ENCODE results near the gene EHMT1.
"Not testable (repeated sequence)": the region's sequence is repeated elsewhere in the genome, so short reads cannot be mapped to it uniquely, and the experiment has no call there.

EHMT1 gene

GRCh38 chr9:137722481-137722880 is 103.7 kb downstream of the EHMT1 start:
- H3K14ac ChIP-seq (ENCODE audit: low read length in 2 of 2) = peak overlapping the region in 1 of 2 experiments; percentile 87
- peaks cover 24% of the 10 kb centered on the region for H3K79me1 ChIP-seq (replicated peaks; ENCODE audit: low read length, poor library complexity, severe bottlenecking)
- H3K27ac ChIP-seq (ENCODE audit: low read length, poor library complexity, severe bottlenecking) = no peak overlapping the region
- H3K27me3 ChIP-seq (ENCODE audit: control insufficient read depth in 1 of 2, insufficient read depth in 1 of 2, low read length in 2 of 2) = no peaks in the 10 kb centered on the region
- H2BK5ac ChIP-seq (ENCODE audit: low read depth, low read length, poor library complexity, severe bottlenecking) = no peak overlapping the region
- peak overlapping the region; percentile 80 for H4K91ac ChIP-seq (ENCODE audit: low read length)
- WGBS = 94% methylated on average over 9 of the region's 10 CpGs
- H3K18ac ChIP-seq (ENCODE audit: low read depth in 1 of 2, low read length in 2 of 2) = peak overlapping the region in 1 of 2 experiments; percentile 77
- H3K4ac ChIP-seq (ENCODE audit: low read depth in 1 of 2, low read length in 2 of 2) = no peak overlapping the region
- H4K8ac ChIP-seq (ENCODE audit: low read length) = peak overlapping the region; percentile 86
- H2AFZ ChIP-seq (ENCODE audit: low read depth, low read length) = no peak overlapping the region
- peaks cover 19% of the 10 kb centered on the region for H3K4me1 ChIP-seq (ENCODE audit: control insufficient read depth, insufficient read depth, low read depth, low read length)
- H2BK15ac ChIP-seq (ENCODE audit: low read depth, poor library complexity, severe bottlenecking) = no peak overlapping the region
- H3K23ac ChIP-seq (ENCODE audit: low read length in 2 of 2) = peak overlapping the region in 1 of 2 experiments; percentile 40
- H3K36me3 ChIP-seq (ENCODE audit: control insufficient read depth in 1 of 2, insufficient read depth in 2 of 2, low read depth in 1 of 2, low read length in 2 of 2) = peaks cover 36 to 52% of the 10 kb centered on the region in 2 experiments
- H2BK120ac ChIP-seq (ENCODE audit: low read depth, low read length) = no peak overlapping the region
- no peak for DNase-seq
- H3K4me3 ChIP-seq (ENCODE audit: insufficient read depth in 1 of 2, low read depth in 1 of 2, low read length in 2 of 2) = peak overlapping the region in 1 of 2 experiments; percentile 33
- no peaks in the 10 kb centered on the region for H3K9me3 ChIP-seq (ENCODE audit: control insufficient read depth, low read length)
- H2AK5ac ChIP-seq (ENCODE audit: low read length, severe bottlenecking) = peak overlapping the region; percentile 75
- H3K9ac ChIP-seq (ENCODE audit: low read length) = no peak overlapping the region
- H3K4me2 ChIP-seq (ENCODE audit: low read length, poor library complexity, severe bottlenecking) = no peak overlapping the region
- peak overlapping the region in 1 of 2 experiments; percentile 77 for H2BK12ac ChIP-seq (ENCODE audit: low read length in 2 of 2)

- 89% methylated on average over 1 of the region's 13 CpGs for WGBS
Observed at GRCh38 chr9:137723356-137723755, 104.6 kb downstream of the EHMT1 start.

DNA sequence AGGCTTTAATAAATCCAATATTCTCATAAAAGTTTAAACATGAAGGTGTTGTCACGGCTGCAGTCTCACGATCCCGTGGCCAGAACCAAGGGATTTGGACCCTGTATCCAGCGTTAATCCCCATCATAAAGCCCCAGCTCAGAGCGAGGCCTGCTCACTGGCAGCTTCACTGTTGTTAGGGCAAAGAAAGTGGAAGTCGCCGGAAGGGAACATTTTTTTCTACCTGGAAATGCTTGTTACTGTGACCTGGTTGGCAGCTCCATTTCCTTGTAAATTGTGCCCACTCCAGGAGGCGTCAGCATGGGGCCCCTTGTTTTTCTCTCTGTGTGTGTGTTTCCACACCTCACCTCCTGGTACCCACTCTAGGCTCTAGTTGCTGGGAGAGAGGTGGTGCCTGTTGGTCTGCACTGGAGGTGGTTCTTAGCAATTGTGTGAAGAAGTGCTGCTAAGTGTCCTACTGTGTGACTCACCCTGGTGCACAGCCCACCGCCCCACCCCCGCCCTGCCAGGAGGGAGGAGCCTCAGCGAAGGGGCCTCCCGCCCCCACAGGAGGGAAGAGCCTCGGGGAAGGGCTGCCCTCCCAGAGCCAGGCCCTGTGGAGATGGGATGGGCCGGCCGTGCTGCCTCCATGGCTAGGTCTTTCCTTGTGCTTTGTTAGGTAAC is 105.1 kb downstream of the EHMT1 start:
- H3K9ac ChIP-seq (ENCODE audit: low read length) = no peak overlapping the region
- H2BK15ac ChIP-seq (ENCODE audit: low read depth, poor library complexity, severe bottlenecking) = no peak overlapping the region
- no peak overlapping the region for H2BK5ac ChIP-seq (ENCODE audit: low read depth, low read length, poor library complexity, severe bottlenecking)
- H3K79me1 ChIP-seq (replicated peaks; ENCODE audit: low read length, poor library complexity, severe bottlenecking) = peaks cover 33% of the 10 kb centered on the region
- peak overlapping the region; percentile 55 for H2AK5ac ChIP-seq (ENCODE audit: low read length, severe bottlenecking)
- H3K4me3 ChIP-seq (ENCODE audit: insufficient read depth in 1 of 2, low read depth in 1 of 2, low read length in 2 of 2) = no peak overlapping the region
- H2AFZ ChIP-seq (ENCODE audit: low read depth, low read length) = no peak overlapping the region
- peak overlapping the region in 1 of 2 experiments; percentile 88 for H3K14ac ChIP-seq (ENCODE audit: low read length in 2 of 2)
- H3K4me2 ChIP-seq (ENCODE audit: low read length, poor library complexity, severe bottlenecking) = no peak overlapping the region
- peak overlapping the region; percentile 33 for H4K8ac ChIP-seq (ENCODE audit: low read length)
- peaks cover 39 to 51% of the 10 kb centered on the region in 2 experiments for H3K36me3 ChIP-seq (ENCODE audit: control insufficient read depth in 1 of 2, insufficient read depth in 2 of 2, low read depth in 1 of 2, low read length in 2 of 2)
- H2BK120ac ChIP-seq (ENCODE audit: low read depth, low read length) = no peak overlapping the region
- peaks cover 21% of the 10 kb centered on the region for H3K4me1 ChIP-seq (ENCODE audit: control insufficient read depth, insufficient read depth, low read depth, low read length)
- H3K4ac ChIP-seq (ENCODE audit: low read depth in 1 of 2, low read length in 2 of 2) = peak overlapping the region in 1 of 2 experiments; percentile 28
- no peak overlapping the region for H4K91ac ChIP-seq (ENCODE audit: low read length)
- peak overlapping the region in 1 of 2 experiments; percentile 67 for H3K23ac ChIP-seq (ENCODE audit: low read length in 2 of 2)
- WGBS = 66% methylated on average over 13 of the region's 15 CpGs
- DNase-seq = peak; percentile 68
- H3K27ac ChIP-seq (ENCODE audit: low read length, poor library complexity, severe bottlenecking) = peak overlapping the region; percentile 14
- no peaks in the 10 kb centered on the region for H3K27me3 ChIP-seq (ENCODE audit: control insufficient read depth in 1 of 2, insufficient read depth in 1 of 2, low read length in 2 of 2)
- no peak overlapping the region for H3K18ac ChIP-seq (ENCODE audit: low read depth in 1 of 2, low read length in 2 of 2)
- peak overlapping the region in 1 of 2 experiments; percentile 25 for H2BK12ac ChIP-seq (ENCODE audit: low read length in 2 of 2)
- no peaks in the 10 kb centered on the region for H3K9me3 ChIP-seq (ENCODE audit: control insufficient read depth, low read length)

More at GRCh38 chr9:137723356-137723755, 104.6 kb downstream of the EHMT1 start:
- not testable (repeated sequence) for H2AFZ ChIP-seq (ENCODE audit: low read depth, low read length); H3K14ac ChIP-seq (ENCODE audit: low read length in 2 of 2); H3K9ac ChIP-seq (ENCODE audit: low read length); H3K4ac ChIP-seq (ENCODE audit: low read depth in 1 of 2, low read length in 2 of 2); H4K91ac ChIP-seq (ENCODE audit: low read length); H4K8ac ChIP-seq (ENCODE audit: low read length); H3K9me3 ChIP-seq (ENCODE audit: control insufficient read depth, low read length); H3K27me3 ChIP-seq (ENCODE audit: control insufficient read depth in 1 of 2, insufficient read depth in 1 of 2, low read length in 2 of 2); H2BK15ac ChIP-seq (ENCODE audit: low read depth, poor library complexity, severe bottlenecking); H3K4me2 ChIP-seq (ENCODE audit: low read length, poor library complexity, severe bottlenecking); H2BK5ac ChIP-seq (ENCODE audit: low read depth, low read length, poor library complexity, severe bottlenecking); DNase-seq; H3K27ac ChIP-seq (ENCODE audit: low read length, poor library complexity, severe bottlenecking); H3K23ac ChIP-seq (ENCODE audit: low read length in 2 of 2); H2BK120ac ChIP-seq (ENCODE audit: low read depth, low read length); H2BK12ac ChIP-seq (ENCODE audit: low read length in 2 of 2); H3K18ac ChIP-seq (ENCODE audit: low read depth in 1 of 2, low read length in 2 of 2); H3K4me3 ChIP-seq (ENCODE audit: insufficient read depth in 1 of 2, low read depth in 1 of 2, low read length in 2 of 2)
- H3K36me3 ChIP-seq (ENCODE audit: control insufficient read depth in 1 of 2, insufficient read depth in 2 of 2, low read depth in 1 of 2, low read length in 2 of 2) = peaks cover 34 to 46% of the 10 kb centered on the region in 2 experiments
- H3K4me1 ChIP-seq (ENCODE audit: control insufficient read depth, insufficient read depth, low read depth, low read length) = peaks cover 19% of the 10 kb centered on the region
- H3K79me1 ChIP-seq (replicated peaks; ENCODE audit: low read length, poor library complexity, severe bottlenecking) = peaks cover 29% of the 10 kb centered on the region
- H2AK5ac ChIP-seq (ENCODE audit: low read length, severe bottlenecking) = peak overlapping the region; percentile 63

DNA sequence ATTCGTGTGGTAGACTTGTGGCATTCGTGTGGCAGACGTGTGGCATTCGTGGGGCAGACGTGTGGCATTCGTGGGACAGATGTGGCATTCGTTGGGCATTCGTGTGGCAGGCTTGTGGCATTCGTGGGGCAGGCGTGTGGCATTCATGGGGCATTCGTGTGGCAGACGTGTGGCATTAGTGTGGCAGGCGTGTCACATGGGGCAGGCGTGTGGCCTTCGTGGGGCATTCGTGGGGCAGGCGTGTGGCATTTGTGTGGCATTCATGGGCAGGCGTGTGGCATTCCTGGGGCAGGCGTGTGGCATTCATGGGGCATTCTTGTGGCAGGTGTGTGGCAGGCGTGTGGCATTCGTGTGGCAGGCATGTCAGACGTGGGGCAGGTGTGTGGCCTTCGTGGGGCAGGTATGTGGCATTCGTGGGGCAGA is 106.0 kb downstream of the EHMT1 start:
- Histone ChIP-seq H2BK5ac (ENCODE audit: low read depth, low read length, poor library complexity, severe bottlenecking) (no peak overlapping the region), H3K4ac (ENCODE audit: low read depth in 1 of 2, low read length in 2 of 2) (no peak overlapping the region)
- 93% methylated on average over 24 of the region's 24 CpGs for WGBS

More for the DNA sequence above, 106.0 kb downstream of the EHMT1 start:
- Histone ChIP-seq H3K9me3 (ENCODE audit: control insufficient read depth, low read length) (no peaks in the 10 kb centered on the region), H2AK5ac (ENCODE audit: low read length, severe bottlenecking) (no peak overlapping the region), H3K27ac (ENCODE audit: low read length, poor library complexity, severe bottlenecking) (no peak overlapping the region), H3K4me3 (ENCODE audit: insufficient read depth in 1 of 2, low read depth in 1 of 2, low read length in 2 of 2) (no peak overlapping the region), H3K36me3 (ENCODE audit: control insufficient read depth in 1 of 2, insufficient read depth in 2 of 2, low read depth in 1 of 2, low read length in 2 of 2) (peaks cover 45% of the 10 kb centered on the region in 2 experiments), H3K79me1 (replicated peaks; ENCODE audit: low read length, poor library complexity, severe bottlenecking) (peaks cover 30% of the 10 kb centered on the region), H3K27me3 (ENCODE audit: control insufficient read depth in 1 of 2, insufficient read depth in 1 of 2, low read length in 2 of 2) (no peaks in the 10 kb centered on the region), H3K18ac (ENCODE audit: low read depth in 1 of 2, low read length in 2 of 2) (no peak overlapping the region), H2AFZ (ENCODE audit: low read depth, low read length) (no peak overlapping the region), H3K14ac (ENCODE audit: low read length in 2 of 2) (no peak overlapping the region), H2BK15ac (ENCODE audit: low read depth, poor library complexity, severe bottlenecking) (no peak overlapping the region), H4K91ac (ENCODE audit: low read length) (no peak overlapping the region), H3K23ac (ENCODE audit: low read length in 2 of 2) (no peak overlapping the region), H2BK120ac (ENCODE audit: low read depth, low read length) (no peak overlapping the region), H3K9ac (ENCODE audit: low read length) (no peak overlapping the region), H3K4me2 (ENCODE audit: low read length, poor library complexity, severe bottlenecking) (no peak overlapping the region), H3K4me1 (ENCODE audit: control insufficient read depth, insufficient read depth, low read depth, low read length) (peaks cover 23% of the 10 kb centered on the region), H2BK12ac (ENCODE audit: low read length in 2 of 2) (no peak overlapping the region), H4K8ac (ENCODE audit: low read length) (no peak overlapping the region)
- no peak for DNase-seq
